Stimulated activated CD8-positive, alpha-beta memory T cell treated with anti-CD3 and anti-CD28 coated beads, Interleukin-7, amount 100 ng/mL, for 24 hours (primary cell): ENCODE results near the gene VMP1.
"Not testable (repeated sequence)": the region's sequence is repeated elsewhere in the genome, so short reads cannot be mapped to it uniquely, and the experiment has no call there.

Experiments
- DNase-seq: peaks from one replicate; pipeline ENCODE4 v3.0.0-alpha.2; 2020; ENCODE audit warnings: low read depth

Gene VMP1

DNA sequence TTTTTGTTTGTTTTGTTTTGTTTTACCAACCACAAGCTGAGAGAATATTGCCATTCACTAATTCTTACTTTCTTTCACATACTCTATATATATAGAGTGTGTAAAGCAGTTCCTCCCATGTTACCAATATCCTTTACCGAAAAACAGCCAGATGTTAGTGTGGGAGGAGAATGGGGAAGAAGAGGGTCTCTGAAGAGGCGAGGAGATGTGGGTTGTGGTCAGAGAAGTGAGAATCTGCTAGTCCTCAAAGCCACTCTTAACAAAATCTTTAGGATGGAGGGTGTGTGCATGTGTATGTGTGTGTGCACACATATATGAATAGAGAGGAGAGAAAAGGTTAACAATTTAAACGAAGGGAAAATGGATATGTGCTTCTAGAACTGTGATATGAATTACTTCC lies 104.7 kb downstream of the VMP1 start:
- no peak for DNase-seq

DNA sequence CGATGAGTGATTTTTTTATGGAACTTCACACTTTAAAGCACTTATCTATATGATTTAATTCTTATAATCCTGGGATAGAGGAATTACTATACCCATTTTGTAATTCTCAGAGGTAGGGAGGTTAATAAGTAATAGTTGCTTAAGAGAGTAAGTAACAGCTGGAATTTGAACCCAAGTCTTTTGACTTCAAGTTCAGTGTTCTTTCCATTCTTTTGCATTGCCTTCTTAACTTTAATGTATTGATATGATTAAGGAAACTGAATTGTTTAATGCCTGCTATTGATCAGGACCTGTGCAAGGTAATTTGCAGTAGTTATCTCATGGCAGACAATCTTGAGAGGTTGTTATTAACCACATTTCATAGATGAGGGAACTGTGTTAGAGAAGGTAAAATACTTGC lies 106.8 kb downstream of the VMP1 start:
- DNase-seq, result no peak

DNA sequence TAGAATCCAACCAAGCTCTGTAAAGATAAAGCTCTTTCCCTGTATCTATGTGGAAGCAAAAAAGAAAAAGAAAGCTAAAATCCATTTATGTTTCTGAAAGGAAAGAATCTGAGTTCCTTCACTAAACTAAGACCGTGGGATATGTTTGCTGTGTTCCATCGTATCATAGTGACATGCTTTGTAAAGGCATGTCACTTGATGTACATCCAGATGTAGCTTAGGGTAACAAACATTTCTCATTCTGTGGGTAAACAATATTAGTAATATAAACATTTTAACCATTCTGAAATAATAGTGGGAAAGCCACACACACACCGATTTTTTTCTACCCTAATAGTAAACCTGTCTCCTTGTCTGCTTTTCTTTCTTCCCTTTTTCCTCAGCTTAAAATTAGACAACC lies 107.2 kb downstream of the VMP1 start:
- no peak for DNase-seq

DNA sequence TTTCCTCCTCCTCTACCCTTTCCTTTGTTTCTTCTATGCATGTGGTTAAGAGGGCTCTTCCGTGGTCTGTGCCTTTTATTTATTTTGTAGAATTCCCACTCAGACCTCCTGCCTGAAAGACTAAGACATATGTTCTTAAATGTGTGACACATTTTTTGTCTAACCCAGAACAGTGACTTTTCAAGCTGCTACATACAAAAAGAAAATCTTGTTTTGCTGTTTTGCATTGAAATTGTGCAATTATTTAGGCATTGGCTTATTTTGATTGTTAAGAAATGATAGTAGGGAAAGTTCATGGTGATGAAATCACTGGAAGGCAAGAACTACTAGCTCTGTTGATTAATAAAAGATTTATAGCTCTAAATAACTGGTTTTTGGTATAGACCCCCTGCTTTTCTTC lies 108.5 kb downstream of the VMP1 start:
- no peak for DNase-seq

DNA sequence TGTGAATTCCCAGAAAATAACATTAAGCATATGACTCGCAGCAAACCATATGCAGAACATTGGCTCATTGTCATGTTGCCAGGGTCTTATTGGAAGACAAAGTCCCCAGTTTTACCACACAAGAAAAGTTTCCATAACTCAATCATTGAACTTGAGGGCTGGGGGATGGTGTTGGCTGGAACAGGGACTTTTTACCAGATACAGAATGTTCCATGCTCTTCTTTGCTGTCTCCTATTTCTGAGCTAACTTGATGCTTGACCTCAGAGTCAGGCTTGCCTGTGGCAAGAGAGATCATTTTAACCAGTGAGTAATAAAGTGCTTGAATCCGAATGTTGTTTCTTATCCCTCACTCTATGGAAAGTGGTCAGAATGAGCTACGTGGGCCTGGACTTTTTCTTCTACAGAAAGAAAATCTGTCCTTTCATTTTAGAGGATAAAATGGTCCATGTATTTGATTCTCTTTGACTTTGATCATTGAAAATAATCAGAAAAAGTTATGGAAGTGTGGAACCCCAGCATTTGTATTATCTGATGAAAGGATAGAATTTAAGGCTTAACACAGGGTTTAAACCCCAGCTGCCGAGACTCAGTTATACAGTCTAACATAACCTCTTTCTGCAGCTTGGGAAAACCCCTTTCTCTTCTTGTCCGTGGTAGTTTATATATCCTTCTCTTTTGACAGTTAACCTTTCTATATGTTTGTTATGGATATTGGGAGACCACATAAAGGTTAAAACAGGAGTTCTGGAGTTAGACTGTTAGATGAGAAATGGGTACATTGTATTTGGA lies 118.3 kb downstream of the VMP1 start:
- DNase-seq, result no peak

DNA sequence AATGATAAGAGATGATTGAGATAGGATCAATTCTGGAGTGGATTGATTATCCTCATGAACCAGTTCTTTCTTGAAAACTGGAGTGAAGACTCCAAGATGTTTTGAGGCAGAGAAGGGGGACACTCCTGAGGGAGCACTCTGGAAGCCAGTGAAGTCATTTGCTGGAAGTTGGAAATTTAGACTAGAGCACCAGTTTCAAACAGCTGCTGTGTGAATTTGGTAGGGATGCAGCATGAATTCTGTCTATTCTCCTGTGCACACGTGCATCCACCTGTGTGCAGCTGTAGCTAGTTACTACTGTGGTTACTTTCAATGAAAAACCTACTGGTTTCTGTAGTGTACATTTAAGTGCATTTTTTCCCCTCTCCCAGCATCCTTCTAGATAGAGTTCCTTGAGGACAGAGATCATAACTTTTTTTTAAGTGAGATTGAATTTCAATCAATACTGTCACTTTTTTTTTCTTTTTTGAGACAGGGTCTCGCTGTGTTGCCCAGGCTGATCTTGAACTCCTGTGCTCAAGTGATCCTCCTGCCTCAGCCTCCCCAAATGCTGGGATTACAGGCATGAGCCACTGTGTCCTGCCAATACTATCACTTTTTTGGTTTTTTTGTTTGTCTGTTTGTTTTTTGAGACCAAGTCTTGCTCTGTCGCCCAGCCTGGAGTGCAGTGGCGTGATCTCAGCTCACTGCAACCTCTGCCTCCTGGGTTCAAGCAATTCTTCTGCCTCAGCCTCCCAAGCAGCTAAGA lies 119.4 kb downstream of the VMP1 start:
- no peak for DNase-seq

DNA sequence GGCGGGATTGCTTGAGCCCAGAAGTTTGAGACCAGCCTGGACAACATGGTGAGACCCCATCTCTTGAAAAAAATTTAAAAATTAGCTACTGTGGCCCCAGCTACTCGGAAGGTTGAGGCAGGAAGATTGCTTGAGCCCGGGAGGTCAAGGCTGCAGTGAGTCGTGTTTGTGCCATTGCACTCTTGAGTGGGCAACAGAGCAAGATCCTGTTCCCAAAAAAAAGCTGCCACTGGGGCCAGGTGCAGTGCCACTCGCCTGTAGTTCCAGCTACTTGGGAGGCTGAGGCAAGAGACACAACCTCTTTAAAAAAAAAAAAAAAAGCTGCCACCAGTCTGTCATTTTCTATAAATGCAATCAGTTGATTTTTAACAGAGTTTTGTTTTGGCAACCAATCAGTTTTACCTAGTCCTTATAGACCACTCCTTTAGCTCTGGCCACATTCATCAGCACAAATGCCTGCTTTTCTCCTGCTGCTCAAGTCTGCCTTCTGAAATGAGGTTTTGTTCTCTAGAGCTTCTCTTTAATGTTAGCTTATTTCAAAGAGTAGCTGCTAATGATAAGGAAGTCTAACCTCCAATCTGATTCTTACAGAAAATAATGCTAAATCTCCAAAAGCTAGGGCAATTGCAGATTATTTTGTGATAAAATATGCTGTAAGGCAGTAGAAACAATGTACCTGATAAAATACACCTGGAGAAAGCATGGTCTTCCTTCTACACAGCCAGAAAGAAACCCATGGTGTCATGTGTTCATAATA lies 120.4 kb downstream of the VMP1 start:
- DNase-seq, result no peak

DNA sequence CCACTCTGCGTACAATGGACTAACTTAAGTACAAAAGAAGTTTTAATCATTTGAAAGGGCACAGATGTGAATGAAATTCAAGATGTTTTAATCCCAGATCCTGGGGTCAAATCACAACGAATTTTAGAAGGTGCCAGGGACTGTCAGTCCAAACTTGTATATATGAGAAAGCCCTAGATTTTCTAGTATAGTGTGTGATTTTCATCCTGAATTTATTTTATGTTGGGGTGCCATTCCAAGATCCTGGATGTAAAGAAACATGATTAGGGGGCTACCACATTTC lies 121.0 kb downstream of the VMP1 start:
- DNase-seq, result no peak

DNA sequence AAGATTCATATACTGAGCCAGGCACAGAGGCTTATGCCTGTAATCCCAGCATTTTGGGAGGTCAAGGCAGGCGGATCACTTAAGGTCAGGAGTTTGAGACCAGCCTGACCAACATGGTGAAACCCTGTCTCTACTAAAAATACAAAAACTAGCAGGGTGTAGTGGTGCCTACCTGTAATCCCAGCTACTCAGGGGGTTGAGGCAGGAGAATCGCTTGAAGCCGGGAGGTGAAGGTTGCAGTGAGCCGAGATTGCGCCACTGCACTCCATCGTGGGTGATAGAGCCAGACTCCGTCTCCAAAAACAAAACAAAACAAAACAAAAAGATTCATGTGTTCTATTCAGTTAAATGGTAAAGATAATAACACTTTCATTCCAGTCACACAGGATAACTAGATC lies 121.4 kb downstream of the VMP1 start:
- DNase-seq, result not testable (repeated sequence)

DNA sequence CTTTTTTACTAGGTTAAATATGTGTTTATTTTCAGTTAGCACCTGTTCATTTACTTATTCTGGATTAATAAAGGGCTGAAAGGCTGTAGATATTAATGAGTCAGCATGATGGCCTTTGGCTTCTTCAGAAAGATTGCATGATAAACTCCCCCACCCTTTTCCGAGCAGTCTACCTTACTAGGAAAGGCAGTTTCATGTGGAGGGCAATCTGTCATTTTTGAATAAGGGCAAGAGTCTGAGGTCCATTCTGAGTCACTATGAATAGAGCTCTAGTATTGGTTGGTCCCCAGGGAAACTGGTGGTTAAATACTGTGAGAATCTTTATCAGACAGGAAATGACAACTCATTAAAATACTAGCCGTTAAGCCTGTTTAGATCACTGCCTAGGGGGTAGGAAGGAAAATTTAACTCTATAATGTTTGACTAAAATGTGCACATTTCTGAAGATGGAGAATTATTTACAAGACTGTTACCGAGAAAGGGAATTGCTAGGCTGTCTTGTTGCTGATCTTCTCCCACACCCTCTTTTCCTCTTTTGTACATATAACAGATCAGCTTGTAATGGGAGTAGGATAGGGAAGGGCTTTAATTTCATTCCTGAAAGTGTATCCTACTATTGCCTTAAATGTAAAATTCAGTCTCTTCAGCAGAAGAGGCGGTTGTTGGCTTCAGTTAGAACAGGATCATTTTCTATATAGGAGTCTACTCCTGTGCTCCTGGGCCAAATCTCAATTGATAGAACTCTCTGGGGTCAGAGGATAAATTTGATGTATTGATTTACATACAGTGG lies 122.0 kb downstream of the VMP1 start:
- no peak for DNase-seq

DNA sequence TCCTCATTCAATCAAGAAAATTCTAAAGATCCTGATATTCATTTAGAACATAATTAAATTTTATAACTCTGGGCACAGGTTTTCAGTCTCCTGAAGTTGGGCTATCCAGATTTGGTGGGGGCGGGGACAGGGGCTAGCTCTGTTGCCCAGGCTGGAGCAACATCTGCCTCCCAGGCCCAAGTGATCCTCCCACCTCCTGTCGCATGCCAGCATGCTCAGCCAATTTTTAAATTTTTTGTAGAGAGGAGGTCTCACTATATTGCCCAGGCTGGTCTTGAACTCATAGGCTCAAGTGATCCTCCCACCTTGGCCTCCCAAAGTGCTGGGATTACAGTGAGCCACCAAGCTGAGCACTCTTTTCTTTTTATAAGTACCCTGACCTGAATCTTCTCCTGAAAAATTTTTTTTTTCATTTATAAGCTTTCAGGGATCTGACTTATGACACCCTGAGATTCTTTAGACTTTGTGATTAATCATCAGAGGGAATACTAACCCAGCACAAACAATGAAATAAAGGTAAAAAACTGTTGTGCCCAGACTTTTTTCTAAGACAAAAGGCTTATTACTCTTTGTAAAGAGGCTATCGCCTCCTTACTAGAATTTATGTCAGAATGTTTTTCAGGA lies 122.7 kb downstream of the VMP1 start:
- DNase-seq, result no peak

DNA sequence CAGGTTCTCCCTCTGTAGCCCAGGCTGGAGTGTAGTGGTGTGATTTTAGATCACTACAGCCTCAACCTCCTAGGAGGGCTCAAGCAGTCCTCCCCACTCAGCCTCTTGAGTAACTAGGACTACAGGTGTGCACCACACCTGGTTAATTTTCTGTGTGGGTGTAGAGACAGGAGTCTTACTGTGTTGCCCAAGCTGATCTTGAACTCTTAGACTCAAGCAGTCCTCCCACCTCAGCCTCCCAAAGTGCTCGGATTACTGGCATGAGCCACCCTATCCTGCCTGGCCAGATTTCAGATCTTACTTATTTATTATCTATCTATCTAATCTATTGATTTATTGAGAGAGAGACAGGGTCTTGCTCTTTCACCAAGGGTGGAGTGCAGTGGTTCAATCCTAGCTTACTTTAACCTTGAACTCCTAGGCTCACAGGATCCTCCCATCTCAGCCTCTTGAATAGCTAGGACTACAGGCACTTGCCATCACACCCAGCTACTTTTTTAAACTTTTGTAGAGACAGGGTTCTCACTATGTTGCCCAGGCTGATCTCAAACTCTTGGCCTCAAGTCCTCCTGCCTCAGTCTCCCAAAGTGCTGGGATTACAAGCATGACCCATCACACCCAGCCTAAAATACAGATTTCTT lies 123.5 kb downstream of the VMP1 start:
- no peak for DNase-seq

DNA sequence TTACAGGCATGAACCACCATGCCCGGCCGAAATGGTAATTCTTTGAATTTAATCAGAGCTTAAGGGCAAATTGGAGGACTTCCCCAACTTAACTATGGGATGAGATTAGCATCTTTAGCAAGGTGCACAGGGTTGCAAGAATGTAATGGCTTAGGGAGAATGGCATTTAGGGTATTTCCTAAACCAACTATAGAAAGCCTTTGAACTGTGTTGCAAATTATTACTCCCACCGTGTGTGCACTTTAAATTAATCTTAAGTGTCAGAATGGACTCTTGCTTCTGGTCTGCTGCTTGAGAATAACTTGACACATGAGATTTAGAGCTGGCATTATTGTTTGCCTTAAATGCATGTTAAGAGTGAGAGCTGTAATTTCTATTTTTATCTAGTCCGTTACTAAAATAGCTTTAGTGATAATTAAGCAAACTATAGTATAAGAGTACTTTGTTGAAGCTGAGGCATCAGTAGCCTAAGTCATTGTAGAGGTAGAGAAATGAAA lies 125.5 kb downstream of the VMP1 start:
- no peak for DNase-seq

DNA sequence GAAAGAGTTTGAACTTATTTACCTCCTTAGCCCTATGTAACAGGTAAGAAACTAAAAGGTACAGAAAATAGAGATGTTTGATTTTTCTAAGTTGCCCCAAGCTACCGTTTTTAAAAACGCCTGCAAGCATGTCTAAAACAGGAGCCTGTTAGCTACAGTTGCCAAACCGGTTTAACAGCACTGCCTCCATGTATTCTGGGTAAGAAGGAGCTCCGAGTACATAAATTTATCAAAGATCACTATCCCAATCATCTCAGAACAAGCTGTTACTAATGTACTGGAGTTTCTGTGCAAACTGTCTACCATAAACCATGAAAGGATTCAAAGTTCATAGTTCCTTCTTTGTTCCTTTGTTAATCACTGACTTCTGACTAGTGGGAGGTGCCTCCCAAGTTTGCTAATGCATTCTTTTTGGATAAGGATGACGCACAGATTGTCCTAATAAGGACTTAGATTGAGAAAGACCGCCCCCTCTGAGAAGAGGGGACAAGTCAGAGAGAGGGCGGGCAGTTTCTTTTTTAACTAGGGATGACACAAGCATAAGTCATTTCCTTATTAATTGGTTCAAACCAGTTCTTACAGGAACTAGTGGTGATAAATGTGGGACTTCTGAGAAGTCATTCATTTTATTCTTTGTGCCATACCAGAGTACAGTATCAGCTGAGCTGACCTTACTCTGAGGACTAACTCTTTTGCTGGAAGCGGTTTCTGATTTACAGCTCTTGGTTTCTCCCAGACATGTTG lies 130.0 kb downstream of the VMP1 start:
- no peak for DNase-seq

DNA sequence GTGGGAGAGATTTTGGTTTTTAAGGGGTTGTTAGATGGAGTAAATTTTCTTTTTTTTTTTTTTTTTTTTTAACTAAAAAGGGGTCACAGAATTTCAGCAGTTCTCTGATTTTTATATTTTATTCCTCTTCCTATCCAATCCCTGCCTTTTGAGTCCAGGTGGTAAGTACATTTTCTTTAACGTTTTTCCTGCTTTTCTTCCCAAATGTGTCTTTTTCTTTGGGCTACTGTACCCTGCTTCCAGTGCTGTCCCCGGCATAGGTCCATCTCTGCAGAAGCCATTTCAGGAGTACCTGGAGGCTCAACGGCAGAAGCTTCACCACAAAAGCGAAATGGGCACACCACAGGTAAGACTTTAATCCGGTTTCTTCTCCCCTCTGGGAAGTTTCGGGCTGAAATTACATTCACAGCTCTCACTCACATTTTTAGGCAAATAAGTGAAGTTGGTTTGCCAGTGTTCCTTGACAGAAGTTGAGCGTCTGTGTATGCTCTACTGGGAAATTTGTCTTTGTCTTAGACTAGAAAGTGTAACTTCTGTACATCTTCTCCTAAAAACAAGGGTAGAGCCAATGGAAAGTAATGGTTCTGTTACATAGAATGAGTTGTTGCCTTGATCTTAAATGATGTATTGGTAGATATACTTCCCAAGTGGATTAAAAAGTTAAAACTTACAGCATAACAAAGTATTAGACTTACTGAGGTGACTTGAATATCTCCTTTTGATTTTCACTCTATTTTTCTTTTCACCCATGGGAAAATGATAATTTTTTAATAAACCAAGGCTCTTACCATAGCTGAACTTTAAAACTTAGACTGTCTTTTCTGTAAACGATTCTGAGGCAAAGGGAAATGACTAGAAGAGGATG lies 130.8 kb downstream of the VMP1 start:
- DNase-seq, result no peak

DNA sequence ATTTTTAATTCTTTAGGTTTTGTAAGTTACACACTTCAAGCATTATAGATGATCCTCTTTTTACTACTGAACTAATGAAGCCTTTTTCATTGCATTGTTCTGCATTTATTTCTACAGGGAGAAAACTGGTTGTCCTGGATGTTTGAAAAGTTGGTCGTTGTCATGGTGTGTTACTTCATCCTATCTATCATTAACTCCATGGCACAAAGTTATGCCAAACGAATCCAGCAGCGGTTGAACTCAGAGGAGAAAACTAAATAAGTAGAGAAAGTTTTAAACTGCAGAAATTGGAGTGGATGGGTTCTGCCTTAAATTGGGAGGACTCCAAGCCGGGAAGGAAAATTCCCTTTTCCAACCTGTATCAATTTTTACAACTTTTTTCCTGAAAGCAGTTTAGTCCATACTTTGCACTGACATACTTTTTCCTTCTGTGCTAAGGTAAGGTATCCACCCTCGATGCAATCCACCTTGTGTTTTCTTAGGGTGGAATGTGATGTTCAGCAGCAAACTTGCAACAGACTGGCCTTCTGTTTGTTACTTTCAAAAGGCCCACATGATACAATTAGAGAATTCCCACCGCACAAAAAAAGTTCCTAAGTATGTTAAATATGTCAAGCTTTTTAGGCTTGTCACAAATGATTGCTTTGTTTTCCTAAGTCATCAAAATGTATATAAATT lies 132.3 kb downstream of the VMP1 start:
- DNase-seq, result no peak

DNA sequence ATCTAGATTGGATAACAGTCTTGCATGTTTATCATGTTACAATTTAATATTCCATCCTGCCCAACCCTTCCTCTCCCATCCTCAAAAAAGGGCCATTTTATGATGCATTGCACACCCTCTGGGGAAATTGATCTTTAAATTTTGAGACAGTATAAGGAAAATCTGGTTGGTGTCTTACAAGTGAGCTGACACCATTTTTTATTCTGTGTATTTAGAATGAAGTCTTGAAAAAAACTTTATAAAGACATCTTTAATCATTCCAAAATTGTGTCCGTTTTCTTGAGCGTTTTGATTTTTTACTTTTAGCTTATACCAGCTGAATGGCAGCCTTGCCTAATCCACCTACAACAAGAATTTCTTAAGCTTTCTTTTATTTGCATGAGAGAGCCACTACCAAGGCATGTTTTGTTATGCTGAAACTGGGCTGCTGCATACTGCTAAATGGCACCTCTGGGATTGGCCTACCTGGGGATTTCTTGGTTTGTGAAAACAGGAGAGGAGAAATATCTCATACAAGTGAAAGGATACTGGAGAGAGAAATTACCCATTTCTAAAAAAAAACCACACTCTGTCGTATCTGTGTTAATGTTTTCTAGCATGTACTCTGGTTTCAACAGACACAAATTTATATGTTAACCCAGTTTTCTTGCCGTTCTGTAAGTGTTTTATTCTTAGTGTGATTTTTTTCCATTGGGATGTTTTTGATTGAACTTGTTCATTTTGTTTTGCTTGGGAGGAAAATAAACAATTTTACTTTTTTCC lies 133.1 kb downstream of the VMP1 start:
- DNase-seq, result no peak
